Glutamatergic neuron (in vitro differentiated cells): ENCODE results near the gene INTS11. TPM values are rescaled to one million over a fixed set of nuclear protein-coding genes. Genes with fewer than 3 reads are reported as not detected.

Source experiments
- DNase-seq: peaks from one replicate; pipeline ENCODE4 v3.0.0; 2022
- H3K27ac Mint-ChIP-seq: one replicate; pipeline ENCODE4 v1.8.0; 2020; ENCODE audit warnings: mild to moderate bottlenecking, mixed read lengths, inconsistent platforms; ENCODE audit not compliant: unreplicated experiment
- H3K27me3 Mint-ChIP-seq: one replicate; pipeline ENCODE4 v1.8.0; 2020; ENCODE audit warnings: mild to moderate bottlenecking, moderate library complexity, mixed read lengths, inconsistent platforms; ENCODE audit not compliant: unreplicated experiment
- H3K36me3 Mint-ChIP-seq: one replicate; pipeline ENCODE4 v1.8.0; 2020; ENCODE audit warnings: mild to moderate bottlenecking, mixed read lengths, inconsistent platforms; ENCODE audit not compliant: unreplicated experiment
- H3K4me1 Mint-ChIP-seq: one replicate; pipeline ENCODE4 v1.8.0; 2020; ENCODE audit warnings: mild to moderate bottlenecking, low read depth, mixed read lengths, inconsistent platforms; ENCODE audit not compliant: unreplicated experiment
- H3K4me3 Mint-ChIP-seq: one replicate; pipeline ENCODE4 v1.8.0; 2020; ENCODE audit warnings: mild to moderate bottlenecking, mixed read lengths, inconsistent platforms; ENCODE audit not compliant: unreplicated experiment
- H3K9me3 Mint-ChIP-seq: one replicate; pipeline ENCODE4 v1.8.0; 2020; ENCODE audit warnings: mild to moderate bottlenecking, moderate library complexity, mixed read lengths, inconsistent platforms; ENCODE audit not compliant: unreplicated experiment
- total RNA-seq: library from RNA; stranded (reverse); fragmentation: NEBNext Ultra II Directional; extraction: Animal tissue kit (Norgen Biotek cat#: 25700); gene quantifications from one replicate; pipeline ENCODE4 v1.2.1, GENCODE V29; 2021; ENCODE audit not compliant: unreplicated experiment
- TF ChIP-seq, protein P1 (sequence below): fragments of 200-600 bp; sonication (generic); IDR thresholded peaks from one replicate; pipeline ENCODE4 v1.5.0; 2021; ENCODE audit not compliant: partially characterized antibody, unreplicated experiment

The INTS11 gene
- total RNA-seq, 1 donor from 2014 or later = 147 TPM

DNA sequence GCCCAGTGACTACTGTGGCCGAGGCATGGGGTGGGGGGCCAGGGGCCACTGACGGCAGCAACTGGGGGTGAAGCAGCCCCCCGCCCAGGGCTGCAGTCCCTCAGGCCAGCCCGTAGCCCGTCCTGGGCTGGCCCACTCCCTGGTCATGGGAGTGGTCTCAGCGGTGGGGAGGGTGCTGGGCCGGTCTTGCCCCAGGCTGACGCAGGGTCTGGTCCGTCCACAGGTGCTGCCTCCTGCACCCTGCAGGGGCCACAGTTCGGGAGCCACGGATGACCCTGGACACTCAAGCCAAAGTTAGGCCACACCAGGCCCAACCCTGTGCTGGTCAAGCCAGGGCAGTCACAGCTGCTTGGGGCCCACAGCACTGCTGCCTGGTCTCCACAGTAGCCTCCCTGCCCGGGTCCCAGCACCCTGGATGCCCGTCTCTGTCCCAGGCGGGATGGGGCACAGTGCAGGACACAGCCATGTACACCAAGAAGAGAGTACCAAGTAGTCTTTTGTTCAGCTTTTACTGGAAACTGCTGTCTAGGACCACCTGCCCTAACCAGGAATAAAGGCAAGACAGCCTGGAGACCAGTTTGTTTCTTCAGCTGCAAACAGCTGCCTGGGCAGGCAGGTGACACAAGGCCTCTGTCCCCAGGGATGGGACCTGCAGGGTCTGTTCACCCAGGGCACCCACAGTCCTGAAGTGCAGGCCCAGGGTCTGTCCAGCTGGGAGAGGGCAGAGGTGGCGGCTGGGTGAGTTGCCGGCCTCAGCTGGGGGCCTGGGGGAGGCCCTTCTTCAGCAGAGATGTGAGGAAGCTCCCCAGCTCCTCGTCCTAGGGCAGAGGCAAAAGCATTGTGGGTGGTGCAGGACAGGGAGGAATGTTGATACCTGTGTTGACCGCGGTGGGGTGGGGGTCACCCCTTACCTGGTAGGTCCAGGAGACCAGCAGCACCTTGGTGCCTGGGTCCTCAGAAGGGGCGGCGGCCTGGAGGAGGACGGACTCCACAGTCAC lies 13.1 kb downstream of the INTS11 start:
- TF ChIP-seq, protein P1, sequence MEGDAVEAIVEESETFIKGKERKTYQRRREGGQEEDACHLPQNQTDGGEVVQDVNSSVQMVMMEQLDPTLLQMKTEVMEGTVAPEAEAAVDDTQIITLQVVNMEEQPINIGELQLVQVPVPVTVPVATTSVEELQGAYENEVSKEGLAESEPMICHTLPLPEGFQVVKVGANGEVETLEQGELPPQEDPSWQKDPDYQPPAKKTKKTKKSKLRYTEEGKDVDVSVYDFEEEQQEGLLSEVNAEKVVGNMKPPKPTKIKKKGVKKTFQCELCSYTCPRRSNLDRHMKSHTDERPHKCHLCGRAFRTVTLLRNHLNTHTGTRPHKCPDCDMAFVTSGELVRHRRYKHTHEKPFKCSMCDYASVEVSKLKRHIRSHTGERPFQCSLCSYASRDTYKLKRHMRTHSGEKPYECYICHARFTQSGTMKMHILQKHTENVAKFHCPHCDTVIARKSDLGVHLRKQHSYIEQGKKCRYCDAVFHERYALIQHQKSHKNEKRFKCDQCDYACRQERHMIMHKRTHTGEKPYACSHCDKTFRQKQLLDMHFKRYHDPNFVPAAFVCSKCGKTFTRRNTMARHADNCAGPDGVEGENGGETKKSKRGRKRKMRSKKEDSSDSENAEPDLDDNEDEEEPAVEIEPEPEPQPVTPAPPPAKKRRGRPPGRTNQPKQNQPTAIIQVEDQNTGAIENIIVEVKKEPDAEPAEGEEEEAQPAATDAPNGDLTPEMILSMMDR = no peak
- Mint-ChIP-seq H3K9me3 (peaks cover 12% of the 10 kb centered on the region), H3K27ac (peak overlapping the region; percentile 33), H3K27me3 (peaks cover 17% of the 10 kb centered on the region), H3K36me3 (no peaks in the 10 kb centered on the region), H3K4me3 (no peak overlapping the region), H3K4me1 (peaks cover 5% of the 10 kb centered on the region)
- DNase-seq = no peak

DNA sequence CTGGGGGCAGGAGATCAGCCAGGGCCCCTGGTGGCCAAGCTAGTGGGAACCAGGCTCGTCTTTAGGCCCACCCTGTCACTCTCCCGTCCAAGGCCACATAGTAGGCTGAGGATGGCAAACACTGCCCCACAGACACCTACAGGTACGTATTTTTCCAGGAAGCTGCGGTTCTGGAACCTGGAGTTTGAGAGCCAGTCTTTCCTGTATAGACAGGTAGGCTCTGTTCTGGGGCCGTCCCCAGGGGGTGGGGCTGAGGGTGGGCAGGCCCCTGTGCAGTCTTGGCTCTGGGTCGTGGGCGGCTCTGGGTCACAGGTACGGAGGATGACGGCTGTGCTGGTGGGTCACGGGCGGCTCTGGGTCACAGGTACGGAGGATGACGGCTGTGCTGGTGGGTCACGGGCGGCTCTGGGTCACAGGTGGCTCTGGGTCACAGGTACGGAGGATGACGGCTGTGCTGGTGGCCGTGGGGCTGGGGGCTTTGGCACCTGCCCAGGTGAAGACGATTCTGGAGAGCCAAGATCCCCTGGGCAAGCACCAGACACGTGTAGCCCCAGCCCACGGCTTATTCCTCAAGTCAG lies 13.9 kb downstream of the INTS11 start:
- DNase-seq = no peak
- no peak overlapping the region for H3K27ac Mint-ChIP-seq
- peaks cover 2% of the 10 kb centered on the region for H3K4me1 Mint-ChIP-seq
- TF ChIP-seq, protein P1 = no peak
- H3K9me3 Mint-ChIP-seq = peaks cover 15% of the 10 kb centered on the region
- H3K36me3 Mint-ChIP-seq = no peaks in the 10 kb centered on the region
- H3K4me3 Mint-ChIP-seq = peak overlapping the region; percentile 38
- peaks cover 22% of the 10 kb centered on the region for H3K27me3 Mint-ChIP-seq

DNA sequence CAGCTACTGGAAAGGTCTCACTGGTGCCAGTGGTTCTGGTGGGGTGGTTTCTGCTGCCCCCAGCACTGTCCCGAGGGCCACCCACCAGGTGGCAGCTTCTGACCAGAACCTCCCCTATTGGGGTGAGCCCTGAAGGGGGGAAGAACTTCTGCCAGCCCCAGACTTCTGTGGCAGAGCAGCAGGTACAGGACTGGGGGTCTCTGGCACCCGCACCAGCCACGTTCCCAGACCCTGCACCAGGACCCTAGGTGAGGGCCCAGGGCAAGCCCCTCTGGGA lies 14.4 kb downstream of the INTS11 start:
- Mint-ChIP-seq H3K36me3 (no peaks in the 10 kb centered on the region), H3K4me1 (no peaks in the 10 kb centered on the region), H3K9me3 (peaks cover 15% of the 10 kb centered on the region), H3K27me3 (peaks cover 22% of the 10 kb centered on the region), H3K4me3 (peak overlapping the region; percentile 38), H3K27ac (no peak overlapping the region)
- TF ChIP-seq, protein P1 = no peak
- no peak for DNase-seq

DNA sequence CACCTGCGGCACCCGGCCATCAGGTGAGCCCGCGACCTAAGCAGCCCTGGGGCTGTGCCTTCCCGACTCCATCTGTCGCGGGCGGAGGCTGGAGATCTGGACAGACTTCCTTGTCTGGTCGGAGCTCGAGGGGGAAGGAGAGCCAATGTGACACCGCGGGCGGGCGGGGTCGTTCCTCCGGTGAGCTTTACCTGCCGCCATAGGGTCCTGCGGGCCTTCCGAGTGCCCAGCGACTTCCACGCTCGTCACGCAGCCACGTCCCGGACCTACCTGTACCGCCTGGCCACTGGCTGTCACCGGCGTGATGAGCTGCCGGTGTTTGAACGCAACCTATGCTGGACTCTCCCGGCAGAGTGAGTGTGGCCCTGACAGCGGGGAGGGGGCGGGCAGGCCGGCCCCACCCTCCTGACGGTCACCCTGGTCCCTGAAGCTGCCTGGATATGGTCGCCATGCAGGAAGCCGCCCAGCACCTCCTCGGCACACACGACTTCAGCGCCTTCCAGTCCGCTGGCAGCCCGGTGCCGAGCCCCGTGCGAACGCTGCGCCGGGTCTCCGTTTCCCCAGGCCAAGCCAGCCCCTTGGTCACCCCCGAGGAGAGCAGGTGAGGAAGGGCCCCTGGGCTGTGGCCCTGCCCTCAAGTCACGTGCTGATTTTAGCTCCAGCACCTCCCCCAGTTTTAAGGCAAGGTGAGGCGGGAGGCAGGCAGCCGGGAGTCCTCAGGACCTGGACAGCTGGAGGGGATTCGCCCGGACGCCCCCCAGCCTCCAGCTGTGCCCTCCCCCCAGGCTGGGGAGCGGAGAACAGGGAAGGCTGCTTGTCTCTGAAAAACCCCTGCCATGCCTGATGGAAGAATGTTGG lies 15.0 kb downstream of the INTS11 start:
- no peaks in the 10 kb centered on the region for H3K4me1 Mint-ChIP-seq
- no peak overlapping the region for H3K27ac Mint-ChIP-seq
- no peak for DNase-seq
- no peaks in the 10 kb centered on the region for H3K36me3 Mint-ChIP-seq
- TF ChIP-seq, protein P1 = no peak
- peak overlapping the region; percentile 81 for H3K4me3 Mint-ChIP-seq
- peaks cover 22% of the 10 kb centered on the region for H3K27me3 Mint-ChIP-seq
- H3K9me3 Mint-ChIP-seq = peaks cover 17% of the 10 kb centered on the region
